HG02970 (cell line): ENCODE measurements around the gene LAMA5.

Experiments used
- ATAC-seq: cut with Tn5 transposase; IDR thresholded peaks from one replicate; pipeline ENCODE4 v1.9.1; 2021; ENCODE audit warnings: mild to moderate bottlenecking, moderate library complexity, moderate number of reproducible peaks; ENCODE audit not compliant: unreplicated experiment, low FRiP score

The LAMA5 gene

GRCh38 chr20:62320581-62321354, 46.3 kb downstream of the LAMA5 start:
- no peak for ATAC-seq

DNA sequence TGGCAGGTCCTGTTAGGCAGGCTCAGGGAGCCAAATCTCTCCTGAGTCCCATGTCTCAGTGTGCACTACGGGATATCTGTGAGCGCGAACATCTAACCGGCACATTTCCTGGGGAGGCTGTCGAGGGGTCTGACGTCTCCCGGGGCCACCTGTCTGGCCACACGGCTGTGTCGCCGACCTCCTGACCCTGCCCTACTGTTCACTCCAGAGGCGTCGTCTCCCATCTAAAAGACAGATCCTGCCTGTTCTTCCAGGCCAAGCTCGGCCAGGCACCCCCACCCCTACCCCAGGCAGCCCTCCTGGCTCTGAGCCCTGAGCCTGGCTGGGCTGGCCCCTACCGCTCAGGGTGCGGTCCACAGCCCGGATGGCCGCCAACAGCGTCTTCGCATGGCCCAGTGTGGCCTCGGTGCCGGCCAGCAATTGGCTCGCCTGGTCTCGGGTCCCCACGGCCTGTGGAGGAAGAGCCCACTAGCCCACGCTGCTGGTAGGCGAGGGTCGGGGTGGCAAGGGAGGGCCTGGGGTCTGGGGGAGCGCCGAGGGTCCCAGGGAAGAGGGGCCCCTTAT, 47.7 kb downstream of the LAMA5 start:
- ATAC-seq, result no peak

DNA sequence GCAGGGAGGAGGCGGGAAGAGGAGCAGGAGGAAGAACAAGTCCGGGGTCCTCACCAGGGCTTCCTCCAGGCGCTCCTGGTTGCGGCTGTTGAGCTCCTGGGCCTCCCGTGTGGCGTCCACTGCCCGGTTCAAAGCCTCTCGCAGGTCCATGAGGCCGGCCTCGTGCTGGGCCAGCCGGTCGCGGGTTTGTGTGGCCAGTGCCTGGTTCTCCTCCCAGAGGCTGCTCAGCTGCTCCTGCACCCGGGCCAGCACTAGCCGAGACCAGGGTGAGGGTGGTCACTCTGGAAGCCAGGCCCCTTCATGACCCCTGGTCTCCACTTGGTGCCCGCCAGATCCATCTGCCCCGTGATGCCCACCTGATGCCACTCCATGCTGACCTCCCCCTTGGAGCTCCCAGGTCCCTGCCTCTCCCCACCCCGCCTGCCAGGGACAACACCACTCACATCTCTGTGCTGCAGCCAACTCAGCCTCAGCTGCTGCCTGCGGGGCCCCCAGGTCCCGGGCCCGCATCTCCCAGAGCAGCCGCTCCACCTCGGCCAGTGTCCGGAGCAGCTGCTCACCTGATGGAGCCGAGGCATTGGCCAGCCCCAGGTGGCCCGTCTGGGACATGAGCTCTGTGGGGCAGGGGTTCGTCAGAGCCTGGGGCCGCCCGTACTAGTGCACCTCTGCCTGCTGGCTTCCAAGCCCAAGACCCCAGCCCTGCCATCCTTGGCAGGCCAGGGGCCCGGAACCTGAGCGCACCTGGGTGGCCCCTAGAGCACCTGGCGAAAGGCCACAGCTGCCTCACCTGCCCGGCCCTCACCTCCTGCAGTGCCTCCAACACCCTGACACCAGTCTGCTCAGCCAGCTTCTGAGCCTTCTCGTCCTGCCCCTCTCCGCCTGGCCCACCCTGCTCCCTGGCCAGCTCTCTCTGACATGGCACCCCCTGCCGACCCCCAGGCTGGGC, 48.4 kb downstream of the LAMA5 start:
- no peak for ATAC-seq

- no peak for ATAC-seq
These were observed 49.9 kb downstream of the LAMA5 start for GRCh38 chr20:62317167-62317655.

GRCh38 chr20:62316331-62317166, 50.6 kb downstream of the LAMA5 start:
- no peak for ATAC-seq

DNA sequence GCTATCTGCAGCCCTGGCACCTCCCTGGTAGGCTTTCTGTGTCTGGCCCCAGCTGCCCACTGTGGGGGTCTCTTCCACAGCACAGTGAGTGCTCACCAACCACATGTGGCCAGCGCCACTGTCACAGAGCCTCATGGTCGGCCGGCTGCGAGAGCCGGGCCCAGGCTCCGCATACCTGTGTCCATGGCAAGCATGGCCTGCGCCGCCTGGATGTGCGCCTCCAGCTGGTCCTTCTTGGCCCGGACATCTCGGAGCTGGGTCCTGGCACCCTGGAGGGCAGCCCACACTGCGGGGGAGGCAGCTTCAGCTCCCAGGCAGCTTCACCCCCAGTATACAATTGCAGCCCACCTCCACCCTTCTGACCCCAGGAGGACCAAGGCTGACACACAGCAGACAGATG, 51.3 kb downstream of the LAMA5 start:
- no peak for ATAC-seq

- no peak for ATAC-seq
These were observed 52.3 kb downstream of the LAMA5 start for GRCh38 chr20:62314711-62315302.

GRCh38 chr20:62314339-62314638, 52.8 kb downstream of the LAMA5 start:
- ATAC-seq, result no peak

DNA sequence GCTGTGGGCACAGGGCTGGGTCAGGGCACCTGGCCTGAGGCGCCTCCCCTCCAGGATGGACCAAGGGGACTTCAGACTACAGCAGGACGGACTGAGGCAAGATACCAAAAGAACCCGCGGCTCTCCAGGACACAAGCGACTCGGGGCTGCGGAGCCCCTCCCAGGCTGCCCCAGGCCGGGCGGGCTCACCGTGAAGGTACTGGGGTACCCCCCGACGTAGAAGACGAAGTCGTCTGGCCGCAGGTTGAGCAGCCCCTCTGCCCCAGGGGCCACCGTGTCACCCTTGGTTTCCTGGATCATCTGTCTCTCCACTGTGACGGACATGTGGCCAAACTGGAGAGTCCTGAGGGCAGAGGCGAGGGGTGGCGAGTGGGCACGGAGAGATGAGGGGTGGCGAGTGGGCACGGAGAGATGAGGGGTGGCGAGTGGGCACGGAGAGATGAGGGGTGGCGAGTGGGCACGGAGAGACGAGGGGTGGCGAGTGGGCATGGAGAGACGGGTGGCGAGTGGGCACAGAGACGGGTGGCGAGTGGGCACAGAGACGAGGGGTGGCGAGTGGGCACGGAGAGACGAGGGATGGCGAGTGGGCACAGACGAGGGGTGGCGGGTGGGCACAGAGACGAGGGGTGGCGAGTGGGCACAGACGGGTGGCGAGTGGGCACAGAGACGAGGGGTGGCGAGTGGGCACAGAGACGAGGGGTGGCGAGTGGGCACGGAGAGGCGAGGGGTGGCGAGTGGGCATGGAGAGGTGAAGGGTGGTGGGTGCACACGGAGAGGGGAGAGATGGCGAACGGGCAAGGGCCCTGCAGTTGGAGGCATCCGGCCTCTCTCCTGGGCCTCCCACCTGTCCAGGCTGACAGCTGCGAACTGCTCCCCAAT, 53.4 kb downstream of the LAMA5 start:
- ATAC-seq, result no peak

- no peak for ATAC-seq
These were observed 54.1 kb downstream of the LAMA5 start for GRCh38 chr20:62313021-62313420.

- no peak for ATAC-seq
These were observed 54.5 kb downstream of the LAMA5 start for GRCh38 chr20:62312662-62312977.

DNA sequence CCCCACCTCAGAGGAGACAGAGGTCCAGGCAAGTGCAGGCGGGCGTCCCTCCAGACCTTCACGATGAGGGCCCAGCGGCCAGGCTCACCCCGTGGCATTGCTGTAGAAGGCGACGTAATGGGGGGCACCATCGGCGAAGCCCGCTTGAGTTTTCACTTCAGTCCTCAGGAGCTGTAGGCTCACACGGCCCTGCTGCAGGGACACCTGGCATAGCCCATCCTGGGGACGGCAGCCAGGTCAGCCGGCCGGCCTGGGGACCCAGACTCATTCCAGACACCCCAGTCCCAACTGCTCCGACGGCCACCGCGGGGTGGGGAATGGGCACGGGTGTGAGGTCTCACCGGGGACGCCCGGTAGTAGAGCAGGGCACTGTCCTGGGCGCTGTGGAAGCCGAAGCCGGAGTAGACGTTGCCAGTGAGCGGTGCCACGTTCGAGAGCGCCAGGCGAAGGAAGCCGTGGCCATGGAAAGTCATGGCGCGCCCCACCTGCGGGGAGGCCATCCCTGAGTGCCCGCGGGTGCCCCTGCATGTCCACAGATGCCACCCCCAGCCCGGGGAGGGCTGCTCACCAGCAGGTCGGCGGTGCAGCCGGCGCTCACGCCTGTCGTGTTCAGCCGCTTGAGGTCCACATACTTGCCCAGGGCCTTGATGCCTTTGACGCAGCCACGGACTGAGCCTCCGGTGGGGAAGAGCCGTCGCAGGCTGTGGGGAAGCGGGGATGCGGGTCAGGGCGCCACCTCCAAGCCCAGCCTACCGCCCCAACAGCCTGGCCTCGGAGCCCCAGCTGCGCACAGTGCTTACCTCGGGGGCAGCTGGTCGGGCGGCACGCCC, 55.1 kb downstream of the LAMA5 start:
- ATAC-seq, result no peak

DNA sequence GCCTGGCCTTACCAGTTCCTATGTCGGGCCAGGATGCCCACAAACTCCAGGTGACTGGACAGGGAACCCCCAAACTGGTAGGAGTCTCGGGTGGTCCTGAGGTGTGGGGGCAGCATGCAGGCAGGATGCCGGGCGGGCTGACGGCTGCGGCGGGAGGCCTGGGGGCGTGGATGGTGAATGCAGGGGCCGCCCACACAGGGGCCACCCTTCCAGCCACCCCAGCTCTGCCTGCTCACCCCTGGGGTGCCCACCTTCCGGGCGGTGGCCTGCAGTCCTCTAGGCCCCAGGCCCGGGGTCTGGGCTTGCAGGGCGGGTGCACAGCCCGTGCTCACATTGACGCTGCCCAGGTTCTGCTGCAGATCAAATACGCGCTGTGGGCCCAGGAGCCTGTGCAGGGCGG, 56.0 kb downstream of the LAMA5 start:
- ATAC-seq, result no peak

DNA sequence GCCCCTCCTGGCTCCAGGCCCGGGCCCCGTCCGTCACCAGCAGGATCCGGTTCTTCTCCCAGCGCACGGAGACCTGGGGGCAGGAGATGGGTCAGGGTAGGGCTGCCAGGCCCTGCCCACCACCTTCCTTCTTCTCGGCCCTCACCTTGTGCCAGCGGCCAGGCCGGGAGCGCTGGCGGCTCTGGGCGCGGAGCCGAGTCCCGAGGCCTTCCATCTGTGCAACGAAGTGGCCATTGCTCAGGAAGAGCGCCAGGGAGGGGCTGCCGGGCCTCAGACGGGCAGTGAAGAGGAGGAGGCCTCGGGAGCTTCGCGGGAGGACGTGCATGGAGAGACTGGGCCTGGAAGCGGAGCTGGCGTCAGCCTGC, 56.4 kb downstream of the LAMA5 start:
- no peak for ATAC-seq

DNA sequence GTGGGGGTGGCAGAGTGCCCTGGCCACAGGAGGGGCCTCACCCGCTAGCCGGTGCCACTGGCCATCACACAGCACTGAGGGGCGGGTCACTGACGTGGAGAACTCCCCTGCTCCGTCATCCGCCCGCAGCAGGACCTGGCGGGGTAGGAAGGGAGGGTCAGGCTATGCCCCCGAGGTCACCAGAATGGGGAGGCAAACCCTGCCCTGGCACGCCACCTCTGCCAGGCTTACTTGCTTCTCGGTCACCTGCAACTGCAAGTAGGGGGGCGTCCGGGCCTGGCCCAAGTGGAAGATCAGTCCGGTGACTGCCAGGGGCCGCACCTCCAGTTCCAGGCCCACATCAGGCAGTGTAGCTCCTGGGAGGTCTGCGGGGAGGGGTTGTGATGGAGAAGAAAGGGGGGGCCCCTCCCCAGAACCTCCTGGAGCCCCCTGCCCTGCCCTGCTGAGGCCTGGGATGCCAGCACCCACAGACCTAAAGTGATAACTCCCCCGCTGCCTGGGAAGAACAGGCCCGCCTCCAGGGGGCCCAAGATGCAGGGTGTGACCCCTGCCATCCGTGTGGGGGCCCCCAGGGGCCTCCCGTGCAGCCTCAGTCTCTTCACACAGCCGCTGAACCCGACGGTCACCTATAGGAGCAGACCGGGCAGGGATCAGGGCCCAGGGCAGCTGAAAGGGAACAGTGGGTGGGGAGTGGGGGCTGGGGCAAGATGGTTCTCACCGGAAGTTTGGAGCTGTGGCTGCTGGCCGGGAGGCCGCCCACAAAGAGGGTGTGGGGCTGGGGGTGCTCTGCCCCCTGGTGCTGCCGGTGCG, 57.0 kb downstream of the LAMA5 start:
- ATAC-seq, result no peak

DNA sequence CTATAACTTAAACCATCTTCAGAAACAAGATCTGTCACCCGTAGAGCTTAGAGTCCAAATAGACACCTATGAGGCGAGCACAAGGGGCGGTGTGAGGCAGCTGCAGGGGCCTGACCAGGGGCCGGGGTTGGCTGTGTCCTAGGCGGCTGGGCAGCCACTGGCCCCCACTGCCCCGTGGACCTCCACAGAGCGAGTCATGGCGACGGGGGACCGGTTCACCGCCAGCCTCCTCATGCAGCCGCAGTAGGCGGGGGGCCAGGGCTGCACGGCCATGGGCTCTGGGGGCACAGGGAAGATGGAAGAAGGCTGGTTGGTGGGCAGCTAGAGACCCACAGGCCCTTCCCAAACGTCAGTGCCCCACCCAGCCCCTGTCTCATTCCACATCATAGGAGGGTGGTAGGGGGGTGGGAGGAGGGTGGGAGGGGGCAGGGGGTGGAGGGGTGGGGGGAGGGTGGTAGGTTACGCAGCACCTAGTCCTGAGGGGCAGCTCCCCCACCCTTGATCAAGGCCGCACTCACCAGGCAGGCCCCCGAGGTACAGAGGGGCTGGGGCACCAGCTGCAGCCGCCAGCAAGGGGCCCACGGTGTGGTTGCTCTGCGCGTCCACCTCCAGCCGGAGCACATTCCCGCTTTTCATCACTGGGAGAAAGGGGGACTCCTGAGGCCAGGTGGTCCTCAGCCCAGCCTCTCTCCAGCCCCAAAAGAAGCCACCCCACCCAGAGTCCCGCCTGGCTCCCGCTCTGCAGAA, 57.7 kb downstream of the LAMA5 start:
- no peak for ATAC-seq
